B cell (primary cell): ENCODE data around the gene SLC27A1. TPM values are rescaled to one million over a fixed set of nuclear protein-coding genes. Genes with fewer than 3 reads are reported as not detected.

Experiments
- ATAC-seq: fragments of 200-7000 bp; cut with Tn5 transposase; one replicate; pipeline ENCODE4 v1.10.0; 2021; ENCODE audit warnings: low read depth, mild to moderate bottlenecking, moderate number of reproducible peaks, moderate library complexity
- CTCF ChIA-PET: fragments of 350-600 bp; sonication (Branson Sonifier 250); formaldehyde crosslinking; loops from one replicate; lab custom pipeline; 2021; ENCODE audit warnings: antibody characterized with exemption, inconsistent platforms; lab: Charles Lee
- POLR2A ChIA-PET: fragments of 350-600 bp; sonication (Branson Sonifier 250); formaldehyde crosslinking; loops from one replicate; lab custom pipeline; 2021; ENCODE audit warnings: antibody characterized with exemption; lab: Charles Lee
- DNase-seq: peaks from one replicate; pipeline ENCODE4 v3.0.0; 2013
- H2AFZ ChIP-seq: 2 replicates; pipeline ENCODE4 v1.6.1; 2012; ENCODE audit warnings: mild to moderate bottlenecking, low read depth, low read length; ENCODE audit not compliant: insufficient read depth, poor library complexity, severe bottlenecking
- H3K27ac ChIP-seq, 2 donors: 1 replicate in 1 of 2; 2 replicates in 1 of 2; pipeline ENCODE4 v1.5.1; 2012 to 2013; ENCODE audit warnings: low read length in 2 of 2, mild to moderate bottlenecking in 2 of 2, moderate library complexity in 1 of 2
- H3K27me3 ChIP-seq, 4 experiments: fragments of 200-600 bp in 1 of 4; sonication (generic) in 1 of 4; replicated peaks in 1 of 4; 1 replicate in 2 of 4; 2 replicates in 2 of 4; pipeline versions ENCODE4 v1.6.1 to v1.7.0; 2013 to 2016; ENCODE audit warnings: low read length in 3 of 4, mild to moderate bottlenecking in 2 of 4, mixed read lengths in 1 of 4, moderate library complexity in 1 of 4; ENCODE audit not compliant: insufficient read depth in 4 of 4, control insufficient read depth in 3 of 4; ENCODE audit errors: control extremely low read depth in 1 of 4
- H3K36me3 ChIP-seq, 2 experiments: replicated peaks in 1 of 2; 1 replicate in 1 of 2; 2 replicates in 1 of 2; pipeline versions ENCODE4 v1.6.1 to v1.7.1; 2013; ENCODE audit warnings: low read length in 1 of 2; ENCODE audit not compliant: insufficient read depth in 2 of 2, control insufficient read depth in 1 of 2; ENCODE audit errors: control extremely low read depth in 1 of 2, extremely low read depth in 1 of 2
- H3K4me1 ChIP-seq, 2 donors: fragments of 200-600 bp in 1 of 2; sonication (generic) in 1 of 2; 1 replicate in 1 of 2; 2 replicates in 1 of 2; pipeline versions ENCODE4 v1.5.1 to v1.6.1; 2013 to 2017; ENCODE audit warnings: low read length in 2 of 2; ENCODE audit not compliant: control insufficient read depth in 2 of 2, insufficient read depth in 2 of 2
- H3K4me2 ChIP-seq: replicated peaks from 2 replicates; pipeline ENCODE3; 2012; ENCODE audit warnings: mild to moderate bottlenecking, low read depth, low read length; ENCODE audit not compliant: poor library complexity, severe bottlenecking
- H3K4me3 ChIP-seq, 5 experiments: fragments of 200-600 bp in 1 of 5; sonication (generic) in 1 of 5; 1 replicate in 3 of 5; 2 replicates in 2 of 5; pipeline versions ENCODE4 v1.5.1 to v1.7.0; 2011 to 2016; ENCODE audit warnings: low read length in 4 of 5, mild to moderate bottlenecking in 4 of 5, low read depth in 2 of 5, control low read depth in 1 of 5, moderate library complexity in 1 of 5; ENCODE audit not compliant: insufficient read depth in 1 of 5; ENCODE audit errors: control extremely low read depth in 1 of 5, extremely low read depth in 1 of 5
- H3K79me2 ChIP-seq: fragments of 200-600 bp; sonication (generic); one replicate; pipeline ENCODE4 v1.6.0; 2016; ENCODE audit warnings: low read length; ENCODE audit not compliant: control insufficient read depth, insufficient read depth
- H3K9ac ChIP-seq: fragments of 200-600 bp; sonication (generic); 2 replicates; pipeline ENCODE4 v1.6.1; 2017; ENCODE audit warnings: mild to moderate bottlenecking, low read length, moderate library complexity
- H3K9me3 ChIP-seq, 3 donors: one replicate each; pipeline versions ENCODE4 v1.6.1 to v1.7.1; 2013; ENCODE audit warnings: low read length in 2 of 3; ENCODE audit not compliant: control insufficient read depth in 2 of 3, insufficient read depth in 1 of 3; ENCODE audit errors: control extremely low read depth in 1 of 3
- H4K20me1 ChIP-seq: 2 replicates; pipeline ENCODE4 v1.6.0; 2012; ENCODE audit warnings: mild to moderate bottlenecking, low read length; ENCODE audit not compliant: insufficient read depth, control insufficient read depth, poor library complexity, severe bottlenecking
- H3K27ac Mint-ChIP-seq: one replicate; pipeline ENCODE4 v1.8.0; 2021; ENCODE audit warnings: mixed read lengths
- H3K27me3 Mint-ChIP-seq: one replicate; pipeline ENCODE4 v1.8.0; 2021; ENCODE audit warnings: mixed read lengths
- H3K4me1 Mint-ChIP-seq: one replicate; pipeline ENCODE4 v1.8.0; 2021; ENCODE audit warnings: mixed read lengths
- H3K4me3 Mint-ChIP-seq: one replicate; pipeline ENCODE4 v1.8.0; 2021; ENCODE audit warnings: mixed read lengths
- H3K9me3 Mint-ChIP-seq: one replicate; pipeline ENCODE4 v1.8.0; 2022; ENCODE audit warnings: mixed read lengths; ENCODE audit not compliant: insufficient read depth
- EZH2 ChIP-seq: IDR thresholded peaks from 2 replicates; pipeline ENCODE4 v1.6.1; 2012; ENCODE audit warnings: borderline replicate concordance, low read depth, mild to moderate bottlenecking, moderate library complexity, low read length; ENCODE audit not compliant: insufficient read depth, poor library complexity, severe bottlenecking
- WGBS: methylation state at CpG from one replicate; pipeline ENCODE4 v1.1.5; 2013; ENCODE audit warnings: missing lambda C conversion rate; ENCODE audit not compliant: insufficient coverage; 5-methylcytosine and 5-hydroxymethylcytosine counted together
- intact Hi-C: fragments of 100-400 bp; cut with micrococcal nuclease; formaldehyde crosslinking; loops from one replicate; pipeline ENCODE4 v1.10.0; 2022
- polyA plus RNA-seq: library from polyadenylated mRNA; depleted of rRNA; stranded (reverse); fragments of >200 nt; gene quantifications from 2 replicates; pipeline ENCODE4 v1.2.3, GENCODE V29; 2012
- total RNA-seq, 2 donors: library from RNA; stranded (reverse); fragments of 120-200 nt in 1 of 2; gene quantifications; 1 replicate in 1 of 2; 2 replicates in 1 of 2; pipeline versions ENCODE4 v1.2.3 to v1.2.4, GENCODE V29; 2013 to 2022
- TF ChIP-seq, protein P1 (sequence below): fragments of 200-600 bp; IDR thresholded peaks from one replicate; pipeline ENCODE4 v1.8.0; 2022; ENCODE audit warnings: antibody characterized with exemption, mild to moderate bottlenecking

The SLC27A1 gene
- total and polyA plus RNA-seq, 2 donors (not counting 1 experiment from before 2014, with no cell fraction given), result 5.1 to 9.5 TPM

DNA sequence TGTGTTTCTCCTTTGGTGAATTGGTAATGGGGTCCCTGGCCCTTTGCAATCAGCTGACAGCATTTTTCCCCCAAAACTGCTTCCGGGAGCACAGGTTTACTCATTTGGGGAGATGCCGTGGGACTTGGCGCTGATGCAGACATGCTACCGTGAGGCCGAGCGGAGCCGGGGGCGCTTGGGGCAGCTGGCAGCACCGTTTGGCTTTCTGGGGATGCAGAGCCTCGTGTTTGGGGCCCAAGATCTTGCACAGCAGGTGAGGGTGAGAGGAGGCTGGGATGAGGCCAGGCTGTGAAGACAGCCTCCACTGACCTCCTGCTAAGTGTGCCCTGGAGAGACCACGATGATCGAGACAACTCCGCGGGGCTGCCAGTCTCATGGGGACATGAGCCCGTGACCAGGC lies 71.7 kb downstream of the SLC27A1 start:
- no peak overlapping the region for H2AFZ ChIP-seq
- H3K79me2 ChIP-seq, result peaks cover 28% of the 10 kb centered on the region
- ATAC-seq (no peak), DNase-seq (no peak)
- no peak overlapping the region for H3K4me3 Mint-ChIP-seq
- intact Hi-C loops, result loop anchor here (5.0 kb wide), 1 partner anchor 825 kb away; the partner anchor contains the start of gene NWD1
- H3K4me2 ChIP-seq, result no peak overlapping the region
- TF ChIP-seq, protein P1, sequence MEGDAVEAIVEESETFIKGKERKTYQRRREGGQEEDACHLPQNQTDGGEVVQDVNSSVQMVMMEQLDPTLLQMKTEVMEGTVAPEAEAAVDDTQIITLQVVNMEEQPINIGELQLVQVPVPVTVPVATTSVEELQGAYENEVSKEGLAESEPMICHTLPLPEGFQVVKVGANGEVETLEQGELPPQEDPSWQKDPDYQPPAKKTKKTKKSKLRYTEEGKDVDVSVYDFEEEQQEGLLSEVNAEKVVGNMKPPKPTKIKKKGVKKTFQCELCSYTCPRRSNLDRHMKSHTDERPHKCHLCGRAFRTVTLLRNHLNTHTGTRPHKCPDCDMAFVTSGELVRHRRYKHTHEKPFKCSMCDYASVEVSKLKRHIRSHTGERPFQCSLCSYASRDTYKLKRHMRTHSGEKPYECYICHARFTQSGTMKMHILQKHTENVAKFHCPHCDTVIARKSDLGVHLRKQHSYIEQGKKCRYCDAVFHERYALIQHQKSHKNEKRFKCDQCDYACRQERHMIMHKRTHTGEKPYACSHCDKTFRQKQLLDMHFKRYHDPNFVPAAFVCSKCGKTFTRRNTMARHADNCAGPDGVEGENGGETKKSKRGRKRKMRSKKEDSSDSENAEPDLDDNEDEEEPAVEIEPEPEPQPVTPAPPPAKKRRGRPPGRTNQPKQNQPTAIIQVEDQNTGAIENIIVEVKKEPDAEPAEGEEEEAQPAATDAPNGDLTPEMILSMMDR, result no peak
- no peak for TF ChIP-seq EZH2
- H3K9me3 Mint-ChIP-seq, result no peaks in the 10 kb centered on the region
- no peaks in the 10 kb centered on the region for H3K27me3 ChIP-seq
- no peak overlapping the region for H3K4me3 ChIP-seq
- peaks cover 92% of the 10 kb centered on the region for H4K20me1 ChIP-seq
- peaks cover 22 to 37% of the 10 kb centered on the region in 2 donors for H3K4me1 ChIP-seq
- H3K27ac Mint-ChIP-seq, result peak overlapping the region; percentile 70
- no peaks in the 10 kb centered on the region for H3K27me3 Mint-ChIP-seq
- no peak overlapping the region for H3K9ac ChIP-seq
- no peak overlapping the region for H3K27ac ChIP-seq
- 96% methylated on average over 15 of the region's 15 CpGs for WGBS
- H3K9me3 ChIP-seq, result peaks cover 0 to 17% (median 0%) of the 10 kb centered on the region in 3 donors
- ChIA-PET POLR2A (interaction anchor here (2.6 kb wide), 1 partner anchor 13 kb away, joined by 15 read pairs; no protein-coding TSS in a partner anchor), CTCF (interaction anchor here (0.7 to 0.9 kb wide), 2 partner anchors 13 to 32 kb away, joined by 3 to 4 read pairs; no protein-coding TSS in a partner anchor)
- peaks cover 4 to 71% of the 10 kb centered on the region in 2 experiments for H3K36me3 ChIP-seq
- peaks cover 54% of the 10 kb centered on the region for H3K4me1 Mint-ChIP-seq
